ENCODE results near the gene SAMD7.

Gene SAMD7

DNA sequence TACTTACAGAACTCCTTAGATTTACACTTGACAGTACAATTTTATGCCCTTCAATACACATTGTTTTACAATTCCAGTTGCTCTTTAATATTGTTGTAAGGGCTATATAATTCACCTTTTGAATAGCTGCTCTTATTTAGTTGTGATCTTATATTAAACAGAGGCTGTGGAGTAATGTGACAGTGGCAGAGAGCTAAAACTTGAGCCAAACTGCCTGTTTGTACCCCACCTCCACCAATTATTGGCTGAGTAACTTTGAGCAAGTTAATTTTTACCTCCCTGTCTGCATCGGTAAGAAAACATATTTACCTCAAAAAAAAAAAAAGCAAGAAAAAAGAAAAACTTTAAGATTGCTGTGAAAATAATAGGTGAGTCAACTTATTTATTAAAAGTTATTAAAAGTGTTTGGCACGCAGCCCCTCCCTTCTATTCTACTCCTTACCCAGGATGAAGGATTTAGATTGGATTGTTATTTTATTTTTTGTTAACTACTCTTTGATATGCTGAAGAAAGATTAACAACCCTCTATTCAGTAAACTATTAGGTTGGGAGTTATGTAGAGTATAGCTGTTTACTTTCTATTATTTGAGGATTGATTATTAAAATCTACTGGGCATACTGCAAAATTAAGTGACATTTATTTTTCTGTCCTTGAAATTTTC is 57.0 kb downstream of the SAMD7 start:
- peak overlapping the region; percentile 92 for H3K4me3 ChIP-seq (ENCODE audit: control insufficient read depth, low read depth, low read length)
- TF ChIP-seq, protein P1, sequence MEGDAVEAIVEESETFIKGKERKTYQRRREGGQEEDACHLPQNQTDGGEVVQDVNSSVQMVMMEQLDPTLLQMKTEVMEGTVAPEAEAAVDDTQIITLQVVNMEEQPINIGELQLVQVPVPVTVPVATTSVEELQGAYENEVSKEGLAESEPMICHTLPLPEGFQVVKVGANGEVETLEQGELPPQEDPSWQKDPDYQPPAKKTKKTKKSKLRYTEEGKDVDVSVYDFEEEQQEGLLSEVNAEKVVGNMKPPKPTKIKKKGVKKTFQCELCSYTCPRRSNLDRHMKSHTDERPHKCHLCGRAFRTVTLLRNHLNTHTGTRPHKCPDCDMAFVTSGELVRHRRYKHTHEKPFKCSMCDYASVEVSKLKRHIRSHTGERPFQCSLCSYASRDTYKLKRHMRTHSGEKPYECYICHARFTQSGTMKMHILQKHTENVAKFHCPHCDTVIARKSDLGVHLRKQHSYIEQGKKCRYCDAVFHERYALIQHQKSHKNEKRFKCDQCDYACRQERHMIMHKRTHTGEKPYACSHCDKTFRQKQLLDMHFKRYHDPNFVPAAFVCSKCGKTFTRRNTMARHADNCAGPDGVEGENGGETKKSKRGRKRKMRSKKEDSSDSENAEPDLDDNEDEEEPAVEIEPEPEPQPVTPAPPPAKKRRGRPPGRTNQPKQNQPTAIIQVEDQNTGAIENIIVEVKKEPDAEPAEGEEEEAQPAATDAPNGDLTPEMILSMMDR (conservative IDR thresholded peaks at IDR 0.05; ENCODE audit: control insufficient read depth, insufficient read depth, low read depth, low read length): no peak
- no peak for DNase-seq (ENCODE audit: low read depth)

DNA sequence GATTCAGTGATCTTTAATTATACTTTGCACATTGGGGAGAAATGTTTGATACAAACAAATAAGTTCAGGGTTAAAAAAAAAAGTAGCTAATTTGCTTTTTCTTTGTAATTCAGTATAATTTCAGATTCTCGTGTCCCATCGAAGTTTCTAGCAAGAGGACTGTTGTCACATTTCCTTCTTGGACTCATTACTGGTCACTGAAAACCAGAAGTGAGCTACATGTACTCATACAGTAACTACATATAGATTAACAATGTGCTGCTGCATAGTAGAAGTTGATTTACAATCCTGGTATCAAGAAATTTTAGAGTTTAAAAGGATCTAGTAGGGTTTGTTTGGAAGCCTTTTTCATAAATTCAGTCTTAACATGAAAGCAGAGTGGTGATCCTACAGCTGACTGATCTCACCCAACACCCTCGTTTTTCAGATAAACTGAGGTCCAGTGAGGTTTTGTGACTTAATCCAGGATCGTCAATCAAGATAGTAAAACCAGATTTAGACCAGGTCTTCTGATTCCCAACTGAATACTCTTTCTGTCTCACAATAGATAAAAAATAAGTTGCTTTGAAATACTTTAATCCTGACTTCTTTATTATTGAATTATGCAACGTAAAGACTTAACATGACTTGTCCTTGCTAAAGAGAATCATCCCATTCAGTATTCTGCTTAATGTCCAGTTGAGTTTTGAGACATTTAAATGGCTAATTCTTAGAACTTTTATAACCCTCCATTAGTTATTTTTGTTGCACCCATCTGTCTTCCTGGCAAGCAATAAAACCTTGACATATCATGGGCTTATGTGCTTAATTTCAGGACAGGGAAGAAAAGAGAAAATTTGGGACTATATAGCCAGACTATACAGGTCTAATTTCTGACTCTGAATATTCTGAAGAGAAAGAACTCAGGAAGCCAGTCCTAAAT is 58.1 kb downstream of the SAMD7 start:
- TF ChIP-seq, protein P1 (conservative IDR thresholded peaks at IDR 0.05; ENCODE audit: control insufficient read depth, insufficient read depth, low read depth, low read length): no peak
- no peak for DNase-seq (ENCODE audit: low read depth)
- no peak overlapping the region for H3K4me3 ChIP-seq (ENCODE audit: control insufficient read depth, low read depth, low read length)

DNA sequence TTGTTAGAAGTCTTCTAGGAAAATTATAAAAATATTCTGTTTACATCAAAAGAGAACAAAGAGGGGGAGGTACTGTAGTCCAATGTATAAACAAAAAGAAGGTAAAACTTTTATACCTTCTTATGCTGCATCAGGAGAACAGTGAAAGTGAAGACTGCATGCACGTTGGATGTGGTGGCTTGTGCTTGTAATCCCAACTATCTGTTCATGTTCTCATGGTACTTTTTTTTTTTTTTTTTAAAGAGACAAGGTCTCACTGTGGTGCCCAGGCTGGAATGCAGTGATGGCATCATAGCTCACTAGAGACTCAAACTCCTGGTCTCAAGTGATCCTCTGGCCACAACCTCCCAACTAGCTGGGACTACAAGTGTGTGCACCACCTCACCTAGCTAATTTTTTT is 59.5 kb downstream of the SAMD7 start:
- TF ChIP-seq, protein P1 (conservative IDR thresholded peaks at IDR 0.05; ENCODE audit: control insufficient read depth, insufficient read depth, low read depth, low read length): no peak
- no peak for DNase-seq (ENCODE audit: low read depth)
- H3K4me3 ChIP-seq (ENCODE audit: control insufficient read depth, low read depth, low read length): no peak overlapping the region

DNA sequence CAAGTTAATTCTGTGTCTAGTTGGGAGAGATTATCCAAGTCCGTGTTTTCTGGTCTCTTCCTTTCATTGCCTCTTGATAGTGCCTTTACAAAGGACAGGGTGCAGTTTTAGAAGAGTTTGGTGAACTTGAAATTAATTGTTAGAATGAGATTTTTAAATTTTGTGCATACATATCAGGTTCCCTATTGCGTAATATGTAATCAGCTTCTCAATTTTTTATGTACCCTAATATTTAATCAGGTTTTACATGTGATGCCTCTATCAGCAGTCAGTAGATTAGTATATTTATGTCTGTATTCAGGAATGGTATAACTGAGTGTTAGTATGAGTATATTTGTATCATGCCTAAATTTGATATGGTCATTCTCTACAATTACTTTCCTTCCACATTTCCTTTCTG is 60.1 kb downstream of the SAMD7 start:
- no peak overlapping the region for H3K4me3 ChIP-seq (ENCODE audit: control insufficient read depth, low read depth, low read length)
- TF ChIP-seq, protein P1 (conservative IDR thresholded peaks at IDR 0.05; ENCODE audit: control insufficient read depth, insufficient read depth, low read depth, low read length): no peak
- DNase-seq (ENCODE audit: low read depth): no peak

DNA sequence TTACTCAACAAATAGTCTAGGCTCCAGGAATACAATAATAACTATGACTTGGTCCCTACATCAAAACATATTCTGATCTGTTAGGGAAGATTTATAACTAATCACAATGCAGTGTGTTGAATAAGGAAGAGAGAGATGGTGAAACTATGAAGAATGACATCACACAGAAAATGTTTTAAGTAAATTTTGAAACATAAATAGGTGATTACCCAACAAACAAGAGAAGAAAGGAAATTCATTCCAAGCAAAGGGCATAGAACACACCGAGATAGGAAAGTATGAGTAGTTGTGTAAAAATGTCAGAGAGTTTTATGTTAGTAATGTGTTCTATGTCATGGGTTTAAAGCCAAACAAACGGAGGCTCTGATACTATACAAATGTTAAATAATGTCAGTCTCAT is 68.7 kb downstream of the SAMD7 start:
- H3K4me3 ChIP-seq (ENCODE audit: control insufficient read depth, low read depth, low read length): no peak overlapping the region
- DNase-seq (ENCODE audit: low read depth): peak; percentile 61
- TF ChIP-seq, protein P1 (conservative IDR thresholded peaks at IDR 0.05; ENCODE audit: control insufficient read depth, insufficient read depth, low read depth, low read length): no peak

DNA sequence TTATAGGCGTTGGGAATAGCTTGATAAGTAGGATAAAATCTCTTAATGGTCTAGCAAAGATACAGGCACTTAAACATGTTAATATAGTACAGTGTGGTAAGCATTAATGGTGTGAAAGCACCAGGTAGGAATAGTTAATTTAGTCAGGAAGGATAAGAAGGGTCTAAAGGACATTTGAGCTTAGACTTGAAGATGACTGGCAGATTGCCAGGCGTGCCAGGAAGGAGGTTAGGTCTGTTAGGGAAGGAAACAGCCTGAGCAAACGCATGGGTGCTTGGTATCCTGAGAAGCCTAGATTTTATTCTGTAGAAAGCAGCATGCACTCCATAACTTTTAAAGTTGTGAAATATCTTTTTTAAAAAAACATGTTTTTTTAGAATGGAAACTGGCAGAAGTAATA is 72.9 kb downstream of the SAMD7 start:
- TF ChIP-seq, protein P1 (conservative IDR thresholded peaks at IDR 0.05; ENCODE audit: control insufficient read depth, insufficient read depth, low read depth, low read length): no peak
- DNase-seq (ENCODE audit: low read depth): no peak
- H3K4me3 ChIP-seq (ENCODE audit: control insufficient read depth, low read depth, low read length): no peak overlapping the region

Data from fibroblast of mammary gland (primary cell).